Endodermal cell (in vitro differentiated cells): ENCODE data around the gene HMCES. TPM values are rescaled to one million over a fixed set of nuclear protein-coding genes. Genes with fewer than 3 reads are reported as not detected.

ENCODE experiments used
- DNase-seq: peaks from one replicate; pipeline ENCODE4 v3.0.0-alpha.2; 2017
- H3K27ac ChIP-seq: 2 replicates; pipeline ENCODE4 v1.5.1; 2013; ENCODE audit warnings: mild to moderate bottlenecking, low read depth, low read length, moderate library complexity
- H3K27me3 ChIP-seq: 2 replicates; pipeline ENCODE4 v1.6.1; 2013; ENCODE audit warnings: mild to moderate bottlenecking, low read length, moderate library complexity; ENCODE audit not compliant: insufficient read depth, control insufficient read depth, poor library complexity, severe bottlenecking
- H3K36me3 ChIP-seq: 2 replicates; pipeline ENCODE4 v1.7.0; 2013; ENCODE audit warnings: mild to moderate bottlenecking, low read length, moderate library complexity; ENCODE audit not compliant: control insufficient read depth, insufficient read depth
- H3K4me1 ChIP-seq: one replicate; pipeline ENCODE4 v1.7.0; 2013; ENCODE audit warnings: low read length; ENCODE audit not compliant: control insufficient read depth, insufficient read depth
- H3K4me3 ChIP-seq: 2 replicates; pipeline ENCODE4 v1.5.1; 2013; ENCODE audit warnings: mild to moderate bottlenecking, low read length, moderate library complexity
- H3K9ac ChIP-seq: 2 replicates; pipeline ENCODE4 v1.6.1; 2013; ENCODE audit warnings: mild to moderate bottlenecking, low read length, moderate library complexity; ENCODE audit not compliant: poor library complexity, severe bottlenecking; ENCODE audit errors: extremely low read depth
- H3K9me3 ChIP-seq: 2 replicates; pipeline ENCODE4 v1.6.1; 2013; ENCODE audit warnings: mild to moderate bottlenecking, low read length, moderate library complexity; ENCODE audit not compliant: control insufficient read depth
- H3K27ac Mint-ChIP-seq: 2 replicates; pipeline ENCODE4 v1.8.0; 2020; ENCODE audit warnings: mixed read lengths
- H3K27me3 Mint-ChIP-seq: 2 replicates; pipeline ENCODE4 v1.8.0; 2021; ENCODE audit warnings: mild to moderate bottlenecking, mixed read lengths; ENCODE audit not compliant: insufficient read depth
- H3K36me3 Mint-ChIP-seq: 2 replicates; pipeline ENCODE4 v1.8.0; 2020; ENCODE audit warnings: low read depth, mixed read lengths
- H3K4me1 Mint-ChIP-seq: 2 replicates; pipeline ENCODE4 v1.8.0; 2020; ENCODE audit warnings: mixed read lengths
- H3K4me3 Mint-ChIP-seq: 2 replicates; pipeline ENCODE4 v1.8.0; 2020; ENCODE audit warnings: mild to moderate bottlenecking, moderate library complexity, mixed read lengths
- H3K9me3 Mint-ChIP-seq: 2 replicates; pipeline ENCODE4 v1.8.0; 2020; ENCODE audit warnings: mild to moderate bottlenecking, mixed read lengths
- WGBS, 2 experiments: methylation state at CpG; one replicate each; pipeline versions ENCODE4 v1.1.5 to v1.1.7; 2013; ENCODE audit warnings: missing lambda C conversion rate in 2 of 2, mixed read lengths in 1 of 2; ENCODE audit not compliant: insufficient coverage in 1 of 2, insufficient read length in 1 of 2; 5-methylcytosine and 5-hydroxymethylcytosine counted together
- total RNA-seq, 2 donors: library from RNA; stranded (reverse); fragmentation: NEBNext Ultra II Directional in 1 of 2; extraction: Animal tissue kit (Norgen Biotek cat#: 25700) in 1 of 2; gene quantifications; 2 replicates in 1 of 2; 3 replicates in 1 of 2; pipeline ENCODE4 v1.2.1, GENCODE V29; 2021
- TF ChIP-seq, protein P1 (sequence below): fragments of 200-600 bp; sonication (generic); conservative IDR thresholded peaks from 2 replicates; pipeline ENCODE4 v1.5.0; 2021; ENCODE audit warnings: antibody characterized with exemption, mild to moderate bottlenecking

The HMCES gene
- total RNA-seq, 2 donors from 2014 or later = 42.9 to 46.9 TPM

DNA sequence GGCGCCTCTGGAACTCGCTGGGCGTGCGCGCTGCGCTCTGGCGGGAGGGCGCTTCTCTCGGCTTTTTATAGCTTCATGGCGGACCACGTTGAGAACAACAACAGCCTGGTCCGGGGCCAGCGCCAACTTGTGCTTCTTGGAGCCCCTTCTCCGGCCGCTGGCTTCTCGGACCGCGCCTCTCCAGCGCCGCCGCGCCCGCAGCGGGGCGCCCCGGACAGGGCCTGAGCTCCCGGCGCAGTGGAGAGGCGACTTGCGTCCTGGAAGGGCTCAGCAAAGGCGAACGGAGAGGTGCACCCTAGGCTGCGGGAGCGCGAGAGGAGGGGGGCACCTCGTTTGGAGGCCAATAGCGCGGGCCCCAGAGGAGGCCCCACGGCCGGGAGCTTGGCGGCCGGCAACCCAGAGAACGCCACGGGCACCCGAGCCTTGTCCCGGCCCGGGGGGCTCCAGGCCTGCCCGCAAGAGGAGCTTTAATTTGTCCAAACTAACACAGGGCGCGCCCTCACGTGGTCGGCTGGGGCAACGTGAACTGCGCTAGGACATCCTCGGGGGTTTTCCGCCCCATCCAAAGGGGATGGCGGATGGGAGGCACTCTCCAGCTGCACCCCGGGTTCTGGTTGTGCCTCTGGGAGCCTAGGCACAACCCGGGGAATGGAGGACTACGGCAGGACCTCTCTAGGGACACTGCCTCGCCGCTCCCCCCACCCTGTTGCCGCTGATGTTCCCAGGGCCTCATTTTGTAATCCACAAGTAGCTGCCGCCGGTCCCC, 37.8 kb downstream of the HMCES start:
- TF ChIP-seq, protein P1, sequence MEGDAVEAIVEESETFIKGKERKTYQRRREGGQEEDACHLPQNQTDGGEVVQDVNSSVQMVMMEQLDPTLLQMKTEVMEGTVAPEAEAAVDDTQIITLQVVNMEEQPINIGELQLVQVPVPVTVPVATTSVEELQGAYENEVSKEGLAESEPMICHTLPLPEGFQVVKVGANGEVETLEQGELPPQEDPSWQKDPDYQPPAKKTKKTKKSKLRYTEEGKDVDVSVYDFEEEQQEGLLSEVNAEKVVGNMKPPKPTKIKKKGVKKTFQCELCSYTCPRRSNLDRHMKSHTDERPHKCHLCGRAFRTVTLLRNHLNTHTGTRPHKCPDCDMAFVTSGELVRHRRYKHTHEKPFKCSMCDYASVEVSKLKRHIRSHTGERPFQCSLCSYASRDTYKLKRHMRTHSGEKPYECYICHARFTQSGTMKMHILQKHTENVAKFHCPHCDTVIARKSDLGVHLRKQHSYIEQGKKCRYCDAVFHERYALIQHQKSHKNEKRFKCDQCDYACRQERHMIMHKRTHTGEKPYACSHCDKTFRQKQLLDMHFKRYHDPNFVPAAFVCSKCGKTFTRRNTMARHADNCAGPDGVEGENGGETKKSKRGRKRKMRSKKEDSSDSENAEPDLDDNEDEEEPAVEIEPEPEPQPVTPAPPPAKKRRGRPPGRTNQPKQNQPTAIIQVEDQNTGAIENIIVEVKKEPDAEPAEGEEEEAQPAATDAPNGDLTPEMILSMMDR = peak; percentile 73
- no peak overlapping the region for H3K27ac ChIP-seq
- DNase-seq = peak; percentile 96
- no peaks in the 10 kb centered on the region for H3K27me3 Mint-ChIP-seq
- H3K4me3 Mint-ChIP-seq = peak overlapping the region; percentile 89
- WGBS, 2 experiments = 1 to 3% methylated on average over 21 to 65 of the region's 65 CpGs
- H3K9me3 ChIP-seq = no peaks in the 10 kb centered on the region
- H3K36me3 Mint-ChIP-seq = peaks cover 15% of the 10 kb centered on the region
- H3K4me3 ChIP-seq = peak overlapping the region; percentile 82
- no peaks in the 10 kb centered on the region for H3K4me1 ChIP-seq
- peak overlapping the region; percentile 87 for H3K9ac ChIP-seq
- no peaks in the 10 kb centered on the region for H3K27me3 ChIP-seq
- no peak overlapping the region for H3K27ac Mint-ChIP-seq
- peaks cover 5% of the 10 kb centered on the region for H3K36me3 ChIP-seq
- no peaks in the 10 kb centered on the region for H3K9me3 Mint-ChIP-seq
- peaks cover 4% of the 10 kb centered on the region for H3K4me1 Mint-ChIP-seq

DNA sequence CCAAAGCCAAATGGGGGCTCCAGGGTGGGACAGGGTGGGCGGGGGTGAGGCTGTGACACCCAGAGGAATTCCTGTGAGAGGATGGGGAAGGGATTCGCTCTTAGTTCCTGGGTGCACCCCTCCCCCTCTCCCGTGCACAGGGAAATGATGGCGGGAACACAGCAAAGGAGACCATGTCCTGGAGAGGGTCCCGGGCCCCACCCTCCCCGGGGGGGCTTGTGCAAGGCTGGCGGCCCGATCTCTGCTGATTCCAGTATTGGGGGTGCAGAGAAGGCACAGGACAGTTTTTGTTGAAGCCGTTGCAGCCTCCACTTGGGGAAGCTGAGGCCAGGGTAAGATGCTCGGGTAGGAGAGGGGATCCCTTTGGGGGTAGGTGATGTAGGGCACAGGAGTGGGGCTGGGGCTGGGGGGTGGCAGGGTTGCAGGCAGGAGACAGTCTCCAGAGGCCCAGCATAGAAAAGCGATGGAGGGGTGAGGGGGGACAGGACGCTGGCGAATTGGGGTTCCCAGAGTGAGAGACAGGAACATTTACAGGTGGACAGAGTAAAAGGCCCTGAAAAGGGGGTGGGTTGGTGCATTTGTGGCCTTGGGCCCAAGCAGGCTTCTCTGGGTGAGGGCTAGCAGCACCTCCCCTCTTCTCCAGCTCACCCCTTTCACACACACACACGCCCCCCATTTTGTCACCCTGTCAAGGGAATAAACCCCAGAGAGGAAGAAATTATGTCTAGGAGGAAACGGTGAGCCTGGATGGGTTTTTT, 38.5 kb downstream of the HMCES start:
- no peaks in the 10 kb centered on the region for H3K9me3 Mint-ChIP-seq

DNA sequence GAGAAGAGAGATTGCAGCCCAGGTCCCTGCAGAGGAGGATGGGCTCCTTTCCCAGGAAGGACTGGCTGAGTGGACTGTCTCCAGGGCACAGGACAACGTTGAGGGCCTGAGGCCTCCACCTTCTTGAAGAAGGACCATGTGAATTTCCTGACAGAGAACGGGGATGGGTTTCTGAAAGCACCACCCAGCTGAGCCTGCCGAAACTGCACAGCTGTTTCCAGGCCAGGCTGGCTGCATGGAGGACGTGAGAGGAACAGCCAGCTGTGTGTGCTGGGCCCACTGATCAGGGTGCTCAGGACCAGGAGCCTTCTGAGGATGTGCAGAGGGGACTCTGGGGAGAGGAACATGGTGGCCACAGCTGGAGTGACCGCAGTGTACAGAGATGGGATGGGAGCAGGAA, 39.2 kb downstream of the HMCES start:
- no peak overlapping the region for H3K27ac ChIP-seq
- no peak overlapping the region for H3K9ac ChIP-seq
- Mint-ChIP-seq H3K9me3 (no peaks in the 10 kb centered on the region), H3K27ac (no peak overlapping the region), H3K4me1 (peaks cover 4% of the 10 kb centered on the region), H3K4me3 (no peak overlapping the region), H3K36me3 (peaks cover 15% of the 10 kb centered on the region), H3K27me3 (no peaks in the 10 kb centered on the region)
- H3K4me3 ChIP-seq = no peak overlapping the region
- peak; percentile 42 for DNase-seq
- peaks cover 5% of the 10 kb centered on the region for H3K36me3 ChIP-seq
- 89 to 96% methylated on average over 5 of the region's 5 CpGs for WGBS, 2 experiments
- no peaks in the 10 kb centered on the region for H3K27me3 ChIP-seq
- no peaks in the 10 kb centered on the region for H3K4me1 ChIP-seq
- H3K9me3 ChIP-seq = no peaks in the 10 kb centered on the region
- TF ChIP-seq, protein P1 = no peak

More for the DNA sequence above, 38.5 kb downstream of the HMCES start:
- no peak overlapping the region for H3K27ac ChIP-seq
- peak overlapping the region; percentile 82 for H3K4me3 ChIP-seq
- peak overlapping the region; percentile 89 for H3K4me3 Mint-ChIP-seq
- peaks cover 15% of the 10 kb centered on the region for H3K36me3 Mint-ChIP-seq
- H3K27me3 Mint-ChIP-seq = no peaks in the 10 kb centered on the region
- DNase-seq = no peak
- H3K4me1 ChIP-seq = no peaks in the 10 kb centered on the region
- H3K9me3 ChIP-seq = no peaks in the 10 kb centered on the region
- no peak overlapping the region for H3K9ac ChIP-seq
- H3K36me3 ChIP-seq = peaks cover 5% of the 10 kb centered on the region
- 56 to 63% methylated on average over 4 to 15 of the region's 15 CpGs for WGBS, 2 experiments
- H3K27ac Mint-ChIP-seq = no peak overlapping the region
- H3K27me3 ChIP-seq = no peaks in the 10 kb centered on the region
- TF ChIP-seq, protein P1 = no peak
- peaks cover 4% of the 10 kb centered on the region for H3K4me1 Mint-ChIP-seq
